Measurements from ENCODE around the gene PACRG. TPM values are rescaled to one million over a fixed set of nuclear protein-coding genes. Genes with fewer than 3 reads are reported as not detected.

PACRG gene
- polyA plus RNA-seq, 3 donors = not detected

DNA sequence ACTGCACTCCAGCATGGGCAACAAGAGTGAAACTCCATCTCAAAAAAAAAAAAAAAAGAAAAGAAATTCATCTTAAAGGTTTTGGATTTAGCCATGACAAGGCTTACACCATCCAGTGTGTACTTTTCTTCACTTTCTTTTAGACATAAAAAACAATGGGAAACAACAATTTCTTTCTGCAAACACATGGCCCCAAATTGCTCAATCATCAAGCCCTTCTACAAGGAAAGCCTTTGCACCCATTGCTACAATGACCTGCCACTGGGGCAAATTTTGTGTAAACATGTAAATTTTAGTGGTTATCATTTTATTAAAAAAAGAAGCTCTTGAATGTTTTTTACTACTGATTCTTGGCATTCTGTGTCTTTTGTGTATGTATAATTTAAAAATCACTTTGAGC lies 554.9 kb downstream of the PACRG start:
- H3K9me3 Mint-ChIP-seq = peaks cover 3 to 10% (median 5%) of the 10 kb centered on the region in 7 donors
- no peak overlapping the region for H3K4me3 Mint-ChIP-seq
- H3K9ac ChIP-seq (ENCODE audit: insufficient read depth, low read length, poor library complexity, severe bottlenecking) = no peak overlapping the region
- no peaks in the 10 kb centered on the region for H3K4me1 ChIP-seq (ENCODE audit: control insufficient read depth in 1 of 2, insufficient read depth in 2 of 2, low read length in 2 of 2)
- no peak overlapping the region for H3K4me2 ChIP-seq (replicated peaks; ENCODE audit: extremely low read depth, low read length, poor library complexity, severe bottlenecking)
- H3K4me1 Mint-ChIP-seq = no peaks in the 10 kb centered on the region
- no peaks in the 10 kb centered on the region for H3K36me3 Mint-ChIP-seq
- H3K9me3 ChIP-seq (replicated peaks in 1 of 2; ENCODE audit: control insufficient read depth in 1 of 2, insufficient read depth in 1 of 2, low read length in 2 of 2) = no peaks in the 10 kb centered on the region
- H3K27me3 Mint-ChIP-seq (ENCODE audit: low read depth in 3 of 3) = peaks cover 2 to 5% (median 5%) of the 10 kb centered on the region in 3 donors
- intact Hi-C loops (cut with micrococcal nuclease) = no loop called here
- no peak overlapping the region for H3K27ac Mint-ChIP-seq
- DNase-seq = no peak
- no peaks in the 10 kb centered on the region for H3K36me3 ChIP-seq (replicated peaks in 1 of 2; ENCODE audit: control insufficient read depth in 1 of 2, insufficient read depth in 2 of 2, low read length in 2 of 2)
- no peaks in the 10 kb centered on the region for H3K79me2 ChIP-seq (ENCODE audit: insufficient read depth, low read length)
- H4K20me1 ChIP-seq (ENCODE audit: insufficient read depth, low read length) = no peaks in the 10 kb centered on the region
- no peaks in the 10 kb centered on the region for H3K27me3 ChIP-seq (ENCODE audit: control insufficient read depth in 2 of 2, insufficient read depth in 2 of 2, low read length in 2 of 2)
- TF ChIP-seq, protein P1, sequence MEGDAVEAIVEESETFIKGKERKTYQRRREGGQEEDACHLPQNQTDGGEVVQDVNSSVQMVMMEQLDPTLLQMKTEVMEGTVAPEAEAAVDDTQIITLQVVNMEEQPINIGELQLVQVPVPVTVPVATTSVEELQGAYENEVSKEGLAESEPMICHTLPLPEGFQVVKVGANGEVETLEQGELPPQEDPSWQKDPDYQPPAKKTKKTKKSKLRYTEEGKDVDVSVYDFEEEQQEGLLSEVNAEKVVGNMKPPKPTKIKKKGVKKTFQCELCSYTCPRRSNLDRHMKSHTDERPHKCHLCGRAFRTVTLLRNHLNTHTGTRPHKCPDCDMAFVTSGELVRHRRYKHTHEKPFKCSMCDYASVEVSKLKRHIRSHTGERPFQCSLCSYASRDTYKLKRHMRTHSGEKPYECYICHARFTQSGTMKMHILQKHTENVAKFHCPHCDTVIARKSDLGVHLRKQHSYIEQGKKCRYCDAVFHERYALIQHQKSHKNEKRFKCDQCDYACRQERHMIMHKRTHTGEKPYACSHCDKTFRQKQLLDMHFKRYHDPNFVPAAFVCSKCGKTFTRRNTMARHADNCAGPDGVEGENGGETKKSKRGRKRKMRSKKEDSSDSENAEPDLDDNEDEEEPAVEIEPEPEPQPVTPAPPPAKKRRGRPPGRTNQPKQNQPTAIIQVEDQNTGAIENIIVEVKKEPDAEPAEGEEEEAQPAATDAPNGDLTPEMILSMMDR (IDR thresholded peaks at IDR 0.05) = no peak
- H2AFZ ChIP-seq (ENCODE audit: insufficient read depth, low read depth, low read length, poor library complexity, severe bottlenecking) = no peak overlapping the region
- no peak overlapping the region for H3K4me3 ChIP-seq (replicated peaks in 1 of 3; ENCODE audit: low read depth in 2 of 3, low read length in 3 of 3)
- no peak overlapping the region for H3K27ac ChIP-seq (ENCODE audit: low read depth in 1 of 2, low read length in 2 of 2)

DNA sequence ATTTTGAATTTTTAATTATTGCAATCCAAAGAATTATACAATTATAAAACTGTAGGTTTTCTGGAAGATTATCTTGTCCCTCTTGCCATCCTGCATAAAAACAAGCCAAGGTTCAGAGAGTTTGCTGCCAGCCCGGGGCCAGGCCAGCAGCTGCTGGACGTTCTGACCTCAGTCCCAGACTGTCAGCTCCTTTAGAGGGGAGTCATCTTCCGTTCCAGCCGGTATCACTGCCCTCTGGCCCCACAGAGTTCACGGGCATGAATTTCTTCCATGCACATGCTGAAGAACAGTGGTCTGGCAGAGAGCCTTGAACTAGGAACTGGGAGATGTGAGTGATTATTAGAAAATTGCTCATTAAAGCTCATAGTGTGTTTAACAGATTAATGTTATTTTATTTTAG lies 556.4 kb downstream of the PACRG start:
- H3K27me3 ChIP-seq (ENCODE audit: control insufficient read depth in 2 of 2, insufficient read depth in 2 of 2, low read length in 2 of 2) = no peaks in the 10 kb centered on the region
- no peak overlapping the region for H2AFZ ChIP-seq (ENCODE audit: insufficient read depth, low read depth, low read length, poor library complexity, severe bottlenecking)
- intact Hi-C loops (cut with micrococcal nuclease) = no loop called here
- H3K27ac Mint-ChIP-seq = no peak overlapping the region
- H3K4me1 ChIP-seq (ENCODE audit: control insufficient read depth in 1 of 2, insufficient read depth in 2 of 2, low read length in 2 of 2) = no peaks in the 10 kb centered on the region
- H3K36me3 ChIP-seq (replicated peaks in 1 of 2; ENCODE audit: control insufficient read depth in 1 of 2, insufficient read depth in 2 of 2, low read length in 2 of 2) = no peaks in the 10 kb centered on the region
- no peaks in the 10 kb centered on the region for H3K79me2 ChIP-seq (ENCODE audit: insufficient read depth, low read length)
- H3K9me3 ChIP-seq (replicated peaks in 1 of 2; ENCODE audit: control insufficient read depth in 1 of 2, insufficient read depth in 1 of 2, low read length in 2 of 2) = no peaks in the 10 kb centered on the region
- H3K9ac ChIP-seq (ENCODE audit: insufficient read depth, low read length, poor library complexity, severe bottlenecking) = no peak overlapping the region
- no peaks in the 10 kb centered on the region for H3K4me1 Mint-ChIP-seq
- H3K9me3 Mint-ChIP-seq = peaks cover 0 to 10% (median 3%) of the 10 kb centered on the region in 7 donors
- H3K27ac ChIP-seq (ENCODE audit: low read depth in 1 of 2, low read length in 2 of 2) = no peak overlapping the region
- DNase-seq = no peak
- no peak overlapping the region for H3K4me2 ChIP-seq (replicated peaks; ENCODE audit: extremely low read depth, low read length, poor library complexity, severe bottlenecking)
- no peaks in the 10 kb centered on the region for H4K20me1 ChIP-seq (ENCODE audit: insufficient read depth, low read length)
- TF ChIP-seq, protein P1 (IDR thresholded peaks at IDR 0.05) = no peak
- no peak overlapping the region for H3K4me3 Mint-ChIP-seq
- no peaks in the 10 kb centered on the region for H3K36me3 Mint-ChIP-seq
- WGBS (ENCODE audit: insufficient coverage) = 93% methylated on average over 5 of the region's 5 CpGs
- H3K27me3 Mint-ChIP-seq (ENCODE audit: low read depth in 3 of 3) = peaks cover 3 to 5% (median 4%) of the 10 kb centered on the region in 3 donors
- H3K4me3 ChIP-seq (replicated peaks in 1 of 3; ENCODE audit: low read depth in 2 of 3, low read length in 3 of 3) = no peak overlapping the region
